IPS-18a (cell line): ENCODE measurements around the gene NHS.

Source experiments
- H3K27ac ChIP-seq: one replicate; pipeline ENCODE4 v1.5.1; 2013; ENCODE audit warnings: low read length
- H3K27me3 ChIP-seq: one replicate; pipeline ENCODE4 v1.6.1; 2013; ENCODE audit warnings: mild to moderate bottlenecking, low read length; ENCODE audit not compliant: control insufficient read depth, insufficient read depth
- H3K36me3 ChIP-seq: one replicate; pipeline ENCODE4 v1.6.1; 2013; ENCODE audit warnings: low read depth, low read length; ENCODE audit not compliant: control insufficient read depth
- H3K4me1 ChIP-seq: one replicate; pipeline ENCODE4 v1.6.1; 2013; ENCODE audit warnings: low read depth, low read length; ENCODE audit not compliant: control insufficient read depth
- H3K4me3 ChIP-seq: one replicate; pipeline ENCODE4 v1.5.1; 2013; ENCODE audit warnings: low read length
- H3K9ac ChIP-seq: one replicate; pipeline ENCODE4 v1.6.1; 2013; ENCODE audit warnings: mild to moderate bottlenecking, low read length, moderate library complexity
- H3K9me3 ChIP-seq: one replicate; pipeline ENCODE4 v1.6.1; 2013; ENCODE audit warnings: low read depth, low read length; ENCODE audit not compliant: control insufficient read depth

Gene NHS

DNA sequence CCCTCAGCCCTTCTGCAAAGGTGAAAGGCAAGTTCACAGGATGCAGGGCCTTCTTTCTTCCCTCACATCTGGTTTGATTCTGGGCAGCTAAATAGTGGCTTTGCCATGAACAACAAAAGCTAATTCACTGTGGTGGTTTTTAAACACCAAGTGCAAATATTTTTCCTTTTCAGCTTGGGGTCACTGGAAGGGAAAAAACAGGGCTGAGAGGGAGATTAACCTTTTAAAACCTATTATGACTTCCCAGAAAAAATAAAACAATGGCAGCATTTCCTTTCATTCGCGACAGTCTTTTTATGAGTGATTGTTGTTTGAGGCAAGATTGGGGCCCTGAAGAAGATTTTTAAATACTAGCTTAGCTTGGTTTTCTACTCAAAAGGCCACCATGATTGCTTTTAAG is 258.5 kb downstream of the NHS start:
- Histone ChIP-seq H3K4me3 (no peak overlapping the region), H3K4me1 (peaks cover 19% of the 10 kb centered on the region), H3K27me3 (no peaks in the 10 kb centered on the region), H3K9me3 (no peaks in the 10 kb centered on the region), H3K27ac (no peak overlapping the region), H3K9ac (no peak overlapping the region), H3K36me3 (no peaks in the 10 kb centered on the region)

- Histone ChIP-seq H3K4me1 (peaks cover 18% of the 10 kb centered on the region), H3K9ac (no peak overlapping the region), H3K4me3 (peak overlapping the region; percentile 45), H3K27me3 (no peaks in the 10 kb centered on the region), H3K27ac (no peak overlapping the region), H3K36me3 (no peaks in the 10 kb centered on the region), H3K9me3 (no peaks in the 10 kb centered on the region)
Observed at GRCh38 chrX:17634542-17635207, 259.7 kb downstream of the NHS start.

DNA sequence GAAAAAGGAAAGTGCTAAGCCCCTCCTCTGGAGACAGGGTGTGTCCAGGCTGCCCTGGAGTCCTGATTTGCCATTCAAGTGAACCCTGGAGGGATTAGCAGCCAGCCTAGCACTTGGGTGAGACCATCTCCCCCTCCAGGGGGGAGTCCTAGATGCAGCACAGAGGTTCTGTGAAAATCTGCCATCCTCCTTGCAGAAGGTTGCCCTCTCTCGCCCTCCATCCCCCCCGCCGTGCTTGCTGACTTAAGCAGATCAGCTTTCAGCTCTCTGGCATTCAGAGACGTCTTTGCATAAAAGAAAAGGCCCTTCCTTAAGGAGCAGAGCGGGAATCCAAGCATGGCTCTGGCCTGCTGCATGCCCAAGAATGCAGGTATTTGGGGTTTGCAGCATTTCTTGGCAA is 260.2 kb downstream of the NHS start:
- Histone ChIP-seq H3K27ac (no peak overlapping the region), H3K4me1 (peaks cover 21% of the 10 kb centered on the region), H3K9ac (no peak overlapping the region), H3K9me3 (no peaks in the 10 kb centered on the region), H3K4me3 (peak overlapping the region; percentile 45), H3K27me3 (no peaks in the 10 kb centered on the region), H3K36me3 (no peaks in the 10 kb centered on the region)

- Histone ChIP-seq H3K27ac (no peak overlapping the region), H3K27me3 (no peaks in the 10 kb centered on the region), H3K36me3 (no peaks in the 10 kb centered on the region), H3K9ac (no peak overlapping the region), H3K4me1 (peaks cover 27% of the 10 kb centered on the region), H3K4me3 (no peak overlapping the region), H3K9me3 (no peaks in the 10 kb centered on the region)
Observed at GRCh38 chrX:17637235-17637634, 262.2 kb downstream of the NHS start.

DNA sequence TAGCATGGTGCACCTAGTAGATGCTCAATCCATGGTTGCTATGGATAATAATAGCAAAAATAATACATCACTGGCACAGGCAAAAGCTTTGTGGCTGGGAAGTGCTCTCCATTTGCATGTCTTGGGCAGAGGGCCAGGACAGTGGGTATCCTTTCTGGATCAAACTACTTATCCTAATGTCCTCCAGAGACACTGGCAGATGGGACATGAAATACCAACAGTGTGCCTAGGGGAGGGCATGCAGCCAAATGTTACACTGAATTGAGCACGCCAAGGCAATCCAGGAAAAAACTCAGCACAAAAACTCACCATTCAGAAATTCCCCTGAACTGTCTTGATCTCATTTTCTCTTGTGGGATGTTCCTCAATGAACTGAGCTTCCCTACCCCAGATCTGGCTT is 263.7 kb downstream of the NHS start:
- Histone ChIP-seq H3K36me3 (no peaks in the 10 kb centered on the region), H3K27me3 (no peaks in the 10 kb centered on the region), H3K27ac (no peak overlapping the region), H3K9ac (no peak overlapping the region), H3K9me3 (no peaks in the 10 kb centered on the region), H3K4me3 (no peak overlapping the region), H3K4me1 (peaks cover 24% of the 10 kb centered on the region)

- Histone ChIP-seq H3K4me1 (peaks cover 19% of the 10 kb centered on the region), H3K27ac (no peak overlapping the region), H3K36me3 (no peaks in the 10 kb centered on the region), H3K4me3 (no peak overlapping the region), H3K9ac (no peak overlapping the region), H3K27me3 (no peaks in the 10 kb centered on the region), H3K9me3 (no peaks in the 10 kb centered on the region)
Observed at GRCh38 chrX:17642891-17643290, 267.9 kb downstream of the NHS start.

DNA sequence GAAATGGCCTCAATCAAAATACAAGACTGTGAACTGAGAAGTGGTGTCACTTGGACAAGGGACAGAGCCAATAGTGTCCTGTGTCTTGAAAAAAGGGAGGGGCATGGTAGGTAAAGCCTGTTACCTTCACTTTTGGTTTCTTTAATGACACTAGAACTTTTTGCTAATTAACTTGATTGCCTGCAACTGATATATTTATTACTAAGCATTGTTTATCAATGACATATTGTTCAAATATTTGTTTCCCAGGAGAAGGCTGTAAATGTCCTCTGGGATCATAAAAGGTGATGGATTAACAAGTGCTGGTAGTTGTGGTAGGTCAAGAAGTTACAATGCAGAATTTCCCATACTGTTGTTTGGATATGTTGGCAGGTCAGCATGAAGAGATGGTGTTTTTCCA is 268.5 kb downstream of the NHS start:
- H3K9me3 ChIP-seq: no peaks in the 10 kb centered on the region
- no peak overlapping the region for H3K4me3 ChIP-seq
- H3K27me3 ChIP-seq: no peaks in the 10 kb centered on the region
- no peaks in the 10 kb centered on the region for H3K36me3 ChIP-seq
- no peak overlapping the region for H3K27ac ChIP-seq
- H3K4me1 ChIP-seq: peaks cover 19% of the 10 kb centered on the region
- H3K9ac ChIP-seq: no peak overlapping the region

DNA sequence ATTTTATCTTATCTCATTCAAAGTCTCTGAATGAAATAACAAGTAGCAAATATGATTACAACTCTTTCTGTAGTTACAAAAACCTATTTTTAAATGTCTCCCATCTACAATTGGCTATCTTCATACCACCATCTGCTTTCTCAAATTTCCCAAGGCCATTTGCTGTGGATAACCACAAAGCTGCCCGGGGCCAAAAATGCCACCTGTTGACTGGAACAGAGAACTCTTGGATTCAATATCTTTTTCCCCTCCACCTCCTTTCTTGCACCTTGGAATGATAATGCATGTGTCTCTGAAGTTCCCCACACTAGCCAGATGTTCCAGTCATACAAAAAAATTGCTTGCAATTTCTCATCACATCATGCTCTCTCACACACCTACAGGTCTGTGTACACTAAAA is 269.0 kb downstream of the NHS start:
- no peak overlapping the region for H3K27ac ChIP-seq
- H3K27me3 ChIP-seq: no peaks in the 10 kb centered on the region
- H3K4me1 ChIP-seq: peaks cover 19% of the 10 kb centered on the region
- H3K36me3 ChIP-seq: no peaks in the 10 kb centered on the region
- H3K9me3 ChIP-seq: no peaks in the 10 kb centered on the region
- no peak overlapping the region for H3K4me3 ChIP-seq
- no peak overlapping the region for H3K9ac ChIP-seq

DNA sequence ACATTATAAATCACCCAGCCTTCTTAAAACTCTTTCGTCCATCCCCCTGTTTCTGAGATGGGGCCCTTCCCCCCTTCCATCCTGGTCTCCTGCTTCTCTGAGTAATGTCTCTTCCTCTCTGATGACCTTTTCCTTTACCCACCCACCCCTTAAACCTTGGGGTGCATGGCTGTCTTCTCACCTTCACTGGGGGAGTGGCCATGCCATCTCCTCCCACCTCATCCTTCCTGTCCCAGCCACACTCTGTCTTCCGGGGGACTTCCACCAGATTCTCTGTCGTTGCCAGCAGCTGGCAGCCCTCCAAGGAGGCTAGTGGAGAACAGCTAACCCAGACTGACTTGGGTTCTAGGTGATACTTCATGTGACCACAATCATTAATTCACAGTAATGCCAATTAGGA is 279.1 kb downstream of the NHS start:
- Histone ChIP-seq H3K36me3 (no peaks in the 10 kb centered on the region), H3K27ac (no peak overlapping the region), H3K4me1 (peaks cover 15% of the 10 kb centered on the region), H3K27me3 (peaks cover 54% of the 10 kb centered on the region), H3K4me3 (no peak overlapping the region), H3K9ac (no peak overlapping the region), H3K9me3 (no peaks in the 10 kb centered on the region)

DNA sequence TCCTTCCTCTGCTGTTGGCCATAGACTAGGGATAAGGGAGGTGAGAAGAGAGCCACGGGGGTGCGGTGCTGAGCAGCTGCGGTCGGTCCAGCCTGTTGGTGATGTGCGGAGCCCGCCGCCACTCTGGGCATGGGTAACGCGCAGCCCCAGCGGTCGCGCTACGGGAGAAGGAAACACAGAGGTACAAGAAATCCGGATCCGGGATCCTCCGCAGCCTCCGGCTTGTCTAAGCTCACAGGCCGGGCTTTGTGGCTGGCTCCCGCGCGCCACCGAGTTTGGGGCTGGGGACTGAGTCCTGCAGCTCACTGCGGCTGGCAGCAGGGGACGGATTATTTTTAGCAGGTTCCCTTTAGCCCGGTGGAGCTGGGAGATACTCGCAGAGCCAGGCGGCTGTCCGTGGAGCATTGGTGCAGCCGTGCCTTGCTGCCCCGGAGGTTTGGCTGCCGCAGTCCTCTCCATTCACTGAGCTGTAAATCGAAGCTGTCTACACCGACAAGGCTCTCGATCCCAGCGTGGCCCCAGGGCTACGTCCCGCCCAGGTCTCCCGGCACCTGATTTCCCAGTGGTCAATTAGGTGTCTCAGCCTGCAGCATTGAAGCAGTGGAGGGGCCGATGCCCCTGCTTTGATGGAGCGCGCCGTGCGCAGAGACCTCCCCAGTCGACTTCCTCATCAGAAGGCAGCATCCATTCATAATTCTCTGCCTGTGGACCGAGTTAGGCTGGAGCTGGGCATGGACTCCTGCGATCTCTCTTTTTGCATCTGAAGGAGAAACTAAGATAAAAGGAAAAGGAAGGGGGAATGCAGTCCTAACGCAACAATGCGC is 280.4 kb downstream of the NHS start:
- peak overlapping the region; percentile 68 for H3K4me3 ChIP-seq

GRCh38 chrX:17656035-17656418 is 281.0 kb downstream of the NHS start:
- H3K4me3 ChIP-seq: peak overlapping the region; percentile 68
- peaks cover 54% of the 10 kb centered on the region for H3K27me3 ChIP-seq
- H3K9ac ChIP-seq: peak overlapping the region; percentile 29
- H3K36me3 ChIP-seq: no peaks in the 10 kb centered on the region
- H3K4me1 ChIP-seq: peaks cover 15% of the 10 kb centered on the region
- no peak overlapping the region for H3K27ac ChIP-seq
- no peaks in the 10 kb centered on the region for H3K9me3 ChIP-seq

More for the DNA sequence above, 280.4 kb downstream of the NHS start:
- H3K27ac ChIP-seq: no peak overlapping the region
- no peaks in the 10 kb centered on the region for H3K9me3 ChIP-seq
- H3K4me1 ChIP-seq: peaks cover 15% of the 10 kb centered on the region
- H3K9ac ChIP-seq: peak overlapping the region; percentile 29
- peaks cover 54% of the 10 kb centered on the region for H3K27me3 ChIP-seq
- no peaks in the 10 kb centered on the region for H3K36me3 ChIP-seq

DNA sequence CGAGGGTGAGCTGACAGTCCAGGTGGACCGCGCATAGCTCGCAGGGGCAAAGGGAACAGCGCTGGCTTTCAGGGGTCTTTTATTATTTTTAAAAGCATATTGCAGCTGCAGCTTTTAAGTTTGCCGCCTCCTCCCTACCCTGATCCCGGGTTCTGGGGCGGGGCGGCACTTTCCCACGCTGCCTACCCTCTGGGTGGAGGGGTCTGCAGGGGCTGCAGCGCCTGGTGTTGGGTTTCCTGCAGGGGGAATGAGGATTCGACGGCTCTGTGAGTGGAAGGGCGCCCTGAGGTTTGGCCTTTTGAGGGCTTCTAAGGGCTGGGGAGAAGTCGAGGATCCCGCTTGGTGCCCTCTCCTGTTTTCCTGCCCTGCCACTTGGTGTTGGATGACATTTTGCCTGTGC is 281.6 kb downstream of the NHS start:
- H3K9ac ChIP-seq: peak overlapping the region; percentile 29
- no peaks in the 10 kb centered on the region for H3K9me3 ChIP-seq
- no peaks in the 10 kb centered on the region for H3K36me3 ChIP-seq
- H3K27me3 ChIP-seq: peaks cover 54% of the 10 kb centered on the region
- H3K27ac ChIP-seq: no peak overlapping the region
- peak overlapping the region; percentile 68 for H3K4me3 ChIP-seq
- peaks cover 15% of the 10 kb centered on the region for H3K4me1 ChIP-seq
